ENCODE data around the gene COL6A3.

COL6A3 gene

DNA sequence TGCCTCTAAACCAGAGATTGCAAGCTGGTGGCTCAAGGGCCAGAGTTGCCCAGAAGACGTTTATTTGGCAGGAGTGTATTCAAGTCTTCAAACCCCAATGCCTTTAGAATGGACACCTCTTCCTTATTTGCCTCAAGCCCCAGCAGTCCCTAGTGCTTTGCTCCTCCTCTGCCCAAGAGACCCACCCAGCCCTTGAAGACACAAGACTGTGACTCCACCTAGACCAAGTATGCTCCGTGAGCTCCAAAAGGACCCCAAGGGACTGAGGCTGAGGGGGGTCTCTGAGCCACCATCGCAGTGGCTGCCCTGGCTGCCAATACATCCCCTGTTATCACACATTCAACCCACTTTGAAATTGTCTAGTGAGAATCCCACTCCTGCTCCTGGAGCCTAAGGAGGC lies 99.3 kb downstream of the COL6A3 start:
- Histone ChIP-seq H3K9me3 (no peaks in the 10 kb centered on the region), H3K4me1 (ENCODE audit: control insufficient read depth in 1 of 2, insufficient read depth in 1 of 2, low read depth in 1 of 2, low read length in 1 of 2) (no peaks in the 10 kb centered on the region), H3K4me3 (ENCODE audit: low read depth in 1 of 2, low read length in 1 of 2) (no peak overlapping the region), H3K27me3 (peaks cover 7% of the 10 kb centered on the region), H3K27ac (no peak overlapping the region), H3K36me3 (no peaks in the 10 kb centered on the region)
- TF ChIP-seq, protein P1, sequence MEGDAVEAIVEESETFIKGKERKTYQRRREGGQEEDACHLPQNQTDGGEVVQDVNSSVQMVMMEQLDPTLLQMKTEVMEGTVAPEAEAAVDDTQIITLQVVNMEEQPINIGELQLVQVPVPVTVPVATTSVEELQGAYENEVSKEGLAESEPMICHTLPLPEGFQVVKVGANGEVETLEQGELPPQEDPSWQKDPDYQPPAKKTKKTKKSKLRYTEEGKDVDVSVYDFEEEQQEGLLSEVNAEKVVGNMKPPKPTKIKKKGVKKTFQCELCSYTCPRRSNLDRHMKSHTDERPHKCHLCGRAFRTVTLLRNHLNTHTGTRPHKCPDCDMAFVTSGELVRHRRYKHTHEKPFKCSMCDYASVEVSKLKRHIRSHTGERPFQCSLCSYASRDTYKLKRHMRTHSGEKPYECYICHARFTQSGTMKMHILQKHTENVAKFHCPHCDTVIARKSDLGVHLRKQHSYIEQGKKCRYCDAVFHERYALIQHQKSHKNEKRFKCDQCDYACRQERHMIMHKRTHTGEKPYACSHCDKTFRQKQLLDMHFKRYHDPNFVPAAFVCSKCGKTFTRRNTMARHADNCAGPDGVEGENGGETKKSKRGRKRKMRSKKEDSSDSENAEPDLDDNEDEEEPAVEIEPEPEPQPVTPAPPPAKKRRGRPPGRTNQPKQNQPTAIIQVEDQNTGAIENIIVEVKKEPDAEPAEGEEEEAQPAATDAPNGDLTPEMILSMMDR (IDR thresholded peaks at IDR 0.05), result no peak

DNA sequence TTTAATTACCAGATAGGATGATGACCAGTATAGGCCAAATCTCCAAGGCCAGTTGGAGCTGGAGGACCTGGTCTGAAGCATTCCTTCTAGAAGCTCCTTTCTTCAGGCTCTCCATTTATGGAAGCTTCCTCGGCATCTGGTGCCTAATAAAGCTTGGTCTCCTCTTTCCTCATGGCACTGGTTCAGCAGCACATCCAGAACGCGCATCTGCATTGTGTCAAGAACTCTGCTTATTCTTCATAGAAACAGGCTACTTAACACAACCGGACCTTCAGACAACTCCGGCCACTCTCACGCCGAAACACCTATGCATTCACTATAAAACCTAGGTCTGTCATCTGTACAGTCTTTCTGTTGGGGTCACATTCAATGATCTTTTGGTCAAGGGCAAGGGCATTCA lies 99.8 kb downstream of the COL6A3 start:
- TF ChIP-seq, protein P1 (IDR thresholded peaks at IDR 0.05), result no peak

DNA sequence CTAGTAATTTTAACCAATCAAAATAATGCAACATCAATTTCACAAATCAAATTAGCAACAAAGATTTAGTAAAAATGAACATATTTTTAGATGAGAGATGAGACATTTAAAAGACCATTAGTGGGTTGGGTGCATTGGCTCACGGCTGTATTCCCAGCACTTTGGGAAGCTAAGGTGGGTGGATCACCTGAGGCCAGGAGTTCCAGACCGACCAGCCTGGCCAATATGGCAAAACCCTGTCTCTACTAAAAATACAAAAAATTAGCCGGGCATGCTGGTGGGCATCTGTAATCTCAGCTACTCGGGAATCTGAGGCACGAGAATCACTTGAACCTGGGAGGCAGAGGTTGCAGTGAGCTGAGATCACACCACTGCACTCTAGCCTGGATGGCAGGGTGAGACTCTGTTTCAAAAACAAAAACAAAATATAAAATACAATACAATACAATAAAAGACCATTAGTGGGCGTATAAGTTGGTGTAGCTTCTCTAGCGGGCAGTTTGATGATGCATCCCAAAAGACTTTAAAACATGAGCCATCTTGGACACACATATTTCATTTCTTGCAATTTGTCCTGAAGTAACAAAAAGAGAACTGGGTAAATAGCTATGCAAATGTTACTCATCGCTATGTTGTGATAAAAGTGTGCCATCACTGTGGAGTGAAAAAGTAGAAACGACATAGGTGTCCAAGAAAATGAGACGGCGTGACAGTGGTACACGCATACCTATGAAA lies 101.8 kb downstream of the COL6A3 start:
- Histone ChIP-seq H3K4me1 (ENCODE audit: control insufficient read depth in 1 of 2, insufficient read depth in 1 of 2, low read depth in 1 of 2, low read length in 1 of 2) (no peaks in the 10 kb centered on the region), H3K27ac (no peak overlapping the region), H3K9me3 (no peaks in the 10 kb centered on the region), H3K4me3 (ENCODE audit: low read depth in 1 of 2, low read length in 1 of 2) (no peak overlapping the region), H3K36me3 (no peaks in the 10 kb centered on the region), H3K27me3 (peaks cover 7% of the 10 kb centered on the region)
- TF ChIP-seq, protein P1 (IDR thresholded peaks at IDR 0.05), result no peak

More for the DNA sequence above, 99.8 kb downstream of the COL6A3 start:
- Histone ChIP-seq H3K27ac (no peak overlapping the region), H3K27me3 (peaks cover 7% of the 10 kb centered on the region), H3K36me3 (no peaks in the 10 kb centered on the region), H3K4me1 (ENCODE audit: control insufficient read depth in 1 of 2, insufficient read depth in 1 of 2, low read depth in 1 of 2, low read length in 1 of 2) (no peaks in the 10 kb centered on the region), H3K9me3 (no peaks in the 10 kb centered on the region), H3K4me3 (ENCODE audit: low read depth in 1 of 2, low read length in 1 of 2) (no peak overlapping the region)

DNA sequence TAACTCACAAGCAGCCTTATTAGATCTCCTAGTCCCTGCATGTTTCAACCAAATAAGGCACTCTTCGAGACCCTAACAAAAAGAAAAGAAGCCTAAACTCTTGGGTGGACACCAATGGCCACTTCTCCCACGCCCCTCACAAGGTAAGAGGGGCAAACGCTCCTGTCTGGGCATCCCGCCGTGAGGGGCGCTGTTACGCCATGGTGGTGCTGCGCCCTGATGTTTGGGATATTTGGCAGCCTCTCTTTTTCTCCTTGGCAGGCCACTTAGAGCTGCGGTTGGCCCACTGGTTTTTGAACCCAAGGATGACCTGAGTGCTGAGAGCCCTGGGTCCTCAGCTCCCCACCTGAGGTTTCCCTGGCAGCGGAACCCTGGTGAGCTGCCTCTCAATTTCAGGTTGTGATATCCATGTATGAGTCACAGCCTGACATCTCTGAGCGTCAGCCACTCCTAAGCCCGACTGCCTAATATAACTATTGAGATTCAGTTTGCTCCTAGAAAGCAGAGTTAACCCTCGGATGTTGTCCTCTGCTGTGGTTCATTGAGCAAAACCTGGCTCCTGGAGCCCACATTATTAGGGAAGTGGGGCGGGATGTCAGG lies 103.3 kb downstream of the COL6A3 start:
- Histone ChIP-seq H3K27me3 (no peaks in the 10 kb centered on the region), H3K9me3 (no peaks in the 10 kb centered on the region), H3K36me3 (no peaks in the 10 kb centered on the region), H3K27ac (no peak overlapping the region), H3K4me3 (ENCODE audit: low read depth in 1 of 2, low read length in 1 of 2) (no peak overlapping the region), H3K4me1 (ENCODE audit: control insufficient read depth in 1 of 2, insufficient read depth in 1 of 2, low read depth in 1 of 2, low read length in 1 of 2) (no peaks in the 10 kb centered on the region)
- TF ChIP-seq, protein P1 (IDR thresholded peaks at IDR 0.05), result no peak

DNA sequence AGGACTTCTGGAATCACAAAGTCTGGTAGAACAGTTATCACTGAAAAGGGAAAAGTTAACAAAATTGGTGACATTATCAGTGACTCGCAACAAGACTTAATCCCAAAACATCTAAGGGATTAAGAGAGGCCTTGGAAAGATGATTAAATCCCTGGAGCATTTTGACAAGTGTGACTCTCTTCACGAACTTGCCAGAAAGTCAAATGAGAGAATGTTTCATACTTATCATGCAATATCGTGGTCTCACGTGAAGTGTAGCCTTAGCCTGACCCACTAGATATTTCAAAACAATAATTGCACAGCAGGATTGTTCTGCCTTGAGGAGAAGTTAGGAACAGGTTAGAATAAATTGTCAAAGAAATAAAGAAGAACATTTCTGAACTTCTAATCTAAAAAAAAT lies 104.5 kb downstream of the COL6A3 start:
- no peaks in the 10 kb centered on the region for H3K4me1 ChIP-seq (ENCODE audit: control insufficient read depth in 1 of 2, insufficient read depth in 1 of 2, low read depth in 1 of 2, low read length in 1 of 2)
- no peak overlapping the region for H3K27ac ChIP-seq
- H3K27me3 ChIP-seq, result no peaks in the 10 kb centered on the region
- TF ChIP-seq, protein P1 (IDR thresholded peaks at IDR 0.05), result no peak
- no peak overlapping the region for H3K4me3 ChIP-seq (ENCODE audit: low read depth in 1 of 2, low read length in 1 of 2)
- no peaks in the 10 kb centered on the region for H3K9me3 ChIP-seq
- H3K36me3 ChIP-seq, result no peaks in the 10 kb centered on the region

Measured in neutrophil (primary cell).